OCI-LY1 (cell line): ENCODE results near the gene SV2A.

Source experiments
- CTCF ChIP-seq: fragments of 200-600 bp; sonication (generic), shearing (Covaris generic); IDR thresholded peaks from 2 replicates; pipeline ENCODE4 v1.5.1; 2017; ENCODE audit warnings: mild to moderate bottlenecking, antibody characterized with exemption, low read length, moderate library complexity, mixed read lengths
- EZH2 ChIP-seq: fragments of 200-600 bp; sonication (generic), shearing (Covaris generic); IDR thresholded peaks from 2 replicates; pipeline ENCODE4 v1.8.0; 2017; ENCODE audit warnings: borderline replicate concordance, mixed run types, mild to moderate bottlenecking, antibody characterized with exemption, low read length, moderate library complexity, mixed read lengths

- TF ChIP-seq CTCF: no peak
- TF ChIP-seq EZH2: no peak
Measured at GRCh38 chr1:149888999-149889289, 28.7 kb downstream of the SV2A start.
